Keratinocyte (primary cell): Measurements from ENCODE around the gene ADCYAP1R1. TPM values are rescaled to one million over a fixed set of nuclear protein-coding genes. Genes with fewer than 3 reads are reported as not detected.

Experiments
- DNase-seq: peaks from one replicate; pipeline ENCODE4 v3.0.0-alpha.2; 2011; ENCODE audit warnings: low read depth, missing footprints, low spot score
- FAIRE-seq: peaks from 2 replicates; lab custom pipeline; 2011; peaks lifted over from hg19 to GRCh38; lab: Jason Lieb, UNC
- H2AFZ ChIP-seq: 2 replicates; pipeline ENCODE4 v1.6.0; 2012; ENCODE audit warnings: low read length, control low read depth, inconsistent platforms; ENCODE audit not compliant: control insufficient read depth
- H3K27ac ChIP-seq: 2 replicates; pipeline ENCODE4 v1.5.1; 2011; ENCODE audit warnings: low read length; ENCODE audit not compliant: control insufficient read depth, insufficient read depth
- H3K27me3 ChIP-seq: 3 replicates; pipeline ENCODE4 v1.6.0; 2011; ENCODE audit warnings: low read length; ENCODE audit not compliant: control insufficient read depth, insufficient read depth; ENCODE audit errors: extremely low read depth
- H3K36me3 ChIP-seq, 2 experiments: 2 replicates in 1 of 2; 3 replicates in 1 of 2; pipeline ENCODE4 v1.5.1; 2011; ENCODE audit warnings: low read length in 2 of 2, mild to moderate bottlenecking in 1 of 2; ENCODE audit not compliant: control insufficient read depth in 2 of 2, insufficient read depth in 2 of 2; ENCODE audit errors: extremely low read depth in 1 of 2
- H3K4me1 ChIP-seq: 3 replicates; pipeline ENCODE4 v1.5.1; 2011; ENCODE audit warnings: low read length; ENCODE audit not compliant: control insufficient read depth, insufficient read depth; ENCODE audit errors: extremely low read depth
- H3K4me2 ChIP-seq: 3 replicates; pipeline ENCODE4 v1.6.0; 2011; ENCODE audit warnings: low read depth, low read length; ENCODE audit not compliant: control insufficient read depth, insufficient read depth; ENCODE audit errors: extremely low read depth
- H3K4me3 ChIP-seq, 3 experiments: fragments of 200-600 bp in 1 of 3; sonication (generic) in 1 of 3; 2 replicates in 2 of 3; 3 replicates in 1 of 3; pipeline ENCODE4 v1.5.1; 2011 to 2016; ENCODE audit warnings: low read length in 3 of 3, mild to moderate bottlenecking in 3 of 3, control low read depth in 2 of 3, inconsistent platforms in 1 of 3, low read depth in 1 of 3, mixed read lengths in 1 of 3, mixed run types in 1 of 3, moderate library complexity in 1 of 3; ENCODE audit not compliant: control insufficient read depth in 2 of 3, insufficient read depth in 2 of 3; ENCODE audit errors: extremely low read depth in 1 of 3
- H3K79me2 ChIP-seq: 2 replicates; pipeline ENCODE4 v1.6.0; 2012; ENCODE audit warnings: low read length; ENCODE audit not compliant: control insufficient read depth, insufficient read depth
- H3K9ac ChIP-seq: 3 replicates; pipeline ENCODE4 v1.6.0; 2011; ENCODE audit warnings: low read length; ENCODE audit not compliant: control insufficient read depth, insufficient read depth; ENCODE audit errors: extremely low read depth
- H3K9me1 ChIP-seq: 3 replicates; pipeline ENCODE4 v1.6.0; 2011; ENCODE audit warnings: low read length; ENCODE audit not compliant: control insufficient read depth, insufficient read depth; ENCODE audit errors: extremely low read depth
- H3K9me3 ChIP-seq: 2 replicates; pipeline ENCODE4 v1.5.1; 2012; ENCODE audit warnings: low read depth, low read length; ENCODE audit not compliant: control insufficient read depth
- H4K20me1 ChIP-seq: 3 replicates; pipeline ENCODE4 v1.6.0; 2011; ENCODE audit warnings: low read length; ENCODE audit not compliant: control insufficient read depth, insufficient read depth; ENCODE audit errors: extremely low read depth
- EZH2 ChIP-seq: IDR thresholded peaks from one replicate; pipeline ENCODE4 v1.6.1; 2012; ENCODE audit warnings: inconsistent platforms, mild to moderate bottlenecking, low read length, moderate library complexity
- dilution Hi-C: fragments of 300-500 bp; cut with MboI; formaldehyde crosslinking; loops from one replicate; pipeline ENCODE4 v1.7.0; 2020; ENCODE audit warnings: low sequenced_read_pairs; ENCODE audit not compliant: extremely low pct_ligation_motif_present
- polyA plus RNA-seq, 5 experiments: library from polyadenylated mRNA; depleted of rRNA in 3 of 5; stranded (reverse) in 3 of 5; stranded (forward) in 1 of 5; unstranded in 1 of 5; fragments of >200 nt; gene quantifications; 1 replicate in 1 of 5; 2 replicates in 3 of 5; 3 replicates in 1 of 5; pipeline versions ENCODE4 v1.2.1 to v1.2.3, GENCODE V29; 2011 to 2012; ENCODE audit warnings: missing spikeins in 2 of 5, low read depth in 1 of 5, low replicate concordance in 1 of 5
- TF ChIP-seq, protein P1 (sequence below), 3 experiments: IDR thresholded peaks in 1 of 3; conservative IDR thresholded peaks in 1 of 3; optimal IDR thresholded peaks in 1 of 3; 2 replicates in 2 of 3; 3 replicates in 1 of 3; pipeline versions ENCODE3 to v1.5.1; 2011; ENCODE audit warnings: low read length in 3 of 3, mild to moderate bottlenecking in 3 of 3, moderate library complexity in 2 of 3, control low read depth in 1 of 3, inconsistent platforms in 1 of 3; ENCODE audit not compliant: insufficient read depth in 2 of 3; ENCODE audit errors: extremely low read depth in 1 of 3

ADCYAP1R1 gene
- polyA plus RNA-seq, 1 donor (not counting 4 experiments of a cell fraction or from before 2014, with no cell fraction given): not detected

- dilution Hi-C loops: no loop called here
- no peak for TF ChIP-seq EZH2
- TF ChIP-seq, protein P1, sequence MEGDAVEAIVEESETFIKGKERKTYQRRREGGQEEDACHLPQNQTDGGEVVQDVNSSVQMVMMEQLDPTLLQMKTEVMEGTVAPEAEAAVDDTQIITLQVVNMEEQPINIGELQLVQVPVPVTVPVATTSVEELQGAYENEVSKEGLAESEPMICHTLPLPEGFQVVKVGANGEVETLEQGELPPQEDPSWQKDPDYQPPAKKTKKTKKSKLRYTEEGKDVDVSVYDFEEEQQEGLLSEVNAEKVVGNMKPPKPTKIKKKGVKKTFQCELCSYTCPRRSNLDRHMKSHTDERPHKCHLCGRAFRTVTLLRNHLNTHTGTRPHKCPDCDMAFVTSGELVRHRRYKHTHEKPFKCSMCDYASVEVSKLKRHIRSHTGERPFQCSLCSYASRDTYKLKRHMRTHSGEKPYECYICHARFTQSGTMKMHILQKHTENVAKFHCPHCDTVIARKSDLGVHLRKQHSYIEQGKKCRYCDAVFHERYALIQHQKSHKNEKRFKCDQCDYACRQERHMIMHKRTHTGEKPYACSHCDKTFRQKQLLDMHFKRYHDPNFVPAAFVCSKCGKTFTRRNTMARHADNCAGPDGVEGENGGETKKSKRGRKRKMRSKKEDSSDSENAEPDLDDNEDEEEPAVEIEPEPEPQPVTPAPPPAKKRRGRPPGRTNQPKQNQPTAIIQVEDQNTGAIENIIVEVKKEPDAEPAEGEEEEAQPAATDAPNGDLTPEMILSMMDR (optimal IDR thresholded peaks at IDR 0.05 in 1 of 3, IDR thresholded peaks at IDR 0.05 in 1 of 3, conservative IDR thresholded peaks at IDR 0.05 in 1 of 3; ENCODE audit: extremely low read depth in 1 of 3, insufficient read depth in 2 of 3, low read length in 3 of 3): no peak
- Histone ChIP-seq H2AFZ (no peak overlapping the region), H3K9me1 (no peaks in the 10 kb centered on the region), H3K9me3 (no peaks in the 10 kb centered on the region), H3K9ac (no peak overlapping the region), H4K20me1 (no peaks in the 10 kb centered on the region), H3K27ac (no peak overlapping the region), H3K4me1 (no peaks in the 10 kb centered on the region), H3K27me3 (no peaks in the 10 kb centered on the region), H3K4me2 (no peak overlapping the region), H3K4me3 (no peak overlapping the region), H3K79me2 (no peaks in the 10 kb centered on the region), H3K36me3 (no peaks in the 10 kb centered on the region)
- FAIRE-seq (peak; percentile 20), DNase-seq (no peak)
Observed at GRCh38 chr7:31020161-31020560, 31.9 kb upstream of the ADCYAP1R1 start.

GRCh38 chr7:31020652-31021051 lies 31.5 kb upstream of the ADCYAP1R1 start:
- no peaks in the 10 kb centered on the region for H3K9me1 ChIP-seq
- dilution Hi-C loops: no loop called here
- no peaks in the 10 kb centered on the region for H4K20me1 ChIP-seq
- no peak overlapping the region for H3K4me3 ChIP-seq
- H3K4me1 ChIP-seq: no peaks in the 10 kb centered on the region
- DNase-seq (no peak), FAIRE-seq (no peak)
- no peaks in the 10 kb centered on the region for H3K27me3 ChIP-seq
- H3K9me3 ChIP-seq: no peaks in the 10 kb centered on the region
- no peaks in the 10 kb centered on the region for H3K36me3 ChIP-seq
- H3K27ac ChIP-seq: no peak overlapping the region
- TF ChIP-seq, protein P1 (optimal IDR thresholded peaks at IDR 0.05 in 1 of 3, IDR thresholded peaks at IDR 0.05 in 1 of 3, conservative IDR thresholded peaks at IDR 0.05 in 1 of 3; ENCODE audit: extremely low read depth in 1 of 3, insufficient read depth in 2 of 3, low read length in 3 of 3): no peak
- no peak for TF ChIP-seq EZH2
- no peak overlapping the region for H3K9ac ChIP-seq
- no peak overlapping the region for H2AFZ ChIP-seq
- H3K79me2 ChIP-seq: no peaks in the 10 kb centered on the region
- H3K4me2 ChIP-seq: no peak overlapping the region
